ENCODE data around the gene SARM1.

The SARM1 gene

DNA sequence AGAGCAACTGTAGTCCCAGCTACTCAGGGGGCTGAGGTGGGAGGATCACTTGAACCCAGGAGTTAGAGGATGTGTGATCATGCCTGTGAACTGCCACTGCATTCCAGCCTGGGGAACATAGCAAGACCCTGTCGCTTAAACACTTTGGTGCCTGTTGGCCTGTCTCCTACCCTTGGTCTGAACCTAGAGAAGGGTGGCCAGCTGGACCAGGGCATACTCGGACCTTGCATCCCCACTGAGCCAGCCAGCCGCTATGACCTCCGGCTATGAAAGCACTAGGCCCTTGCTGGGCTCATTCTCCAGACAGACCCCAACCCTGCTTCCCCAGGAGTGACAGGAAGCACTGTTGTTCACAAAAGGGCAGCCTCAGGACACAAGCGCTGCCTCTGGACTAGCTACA lies 40.8 kb upstream of the SARM1 start:
- Histone ChIP-seq H3K27ac (replicated peaks; ENCODE audit: low read length) (no peak overlapping the region), H3K79me1 (ENCODE audit: low read depth, low read length) (peaks cover 2% of the 10 kb centered on the region), H3K14ac (ENCODE audit: low read length) (no peak overlapping the region), H2AFZ (ENCODE audit: low read length) (no peak overlapping the region), H2BK15ac (ENCODE audit: low read length) (no peak overlapping the region), H3K4ac (ENCODE audit: low read length) (no peak overlapping the region), H3K4me3 (ENCODE audit: low read length in 2 of 2) (no peak overlapping the region), H2BK120ac (ENCODE audit: low read depth, low read length) (no peak overlapping the region), H3K36me3 (replicated peaks in 1 of 2; ENCODE audit: control insufficient read depth in 2 of 2, insufficient read depth in 2 of 2, low read length in 2 of 2) (peaks cover 27 to 56% of the 10 kb centered on the region in 2 donors), H2BK12ac (ENCODE audit: low read length) (no peak overlapping the region), H4K91ac (ENCODE audit: low read depth, low read length, poor library complexity) (no peak overlapping the region), H3K4me2 (ENCODE audit: insufficient read depth, low read length, poor library complexity, severe bottlenecking) (no peak overlapping the region), H3K18ac (ENCODE audit: low read length) (no peak overlapping the region), H3K9ac (ENCODE audit: low read depth, low read length, poor library complexity) (no peak overlapping the region), H3K23ac (ENCODE audit: low read depth, low read length, poor library complexity) (no peak overlapping the region), H2AK5ac (ENCODE audit: low read depth, low read length) (no peak overlapping the region), H2BK5ac (ENCODE audit: low read length) (no peak overlapping the region), H3K27me3 (ENCODE audit: control insufficient read depth in 3 of 3, insufficient read depth in 3 of 3, low read depth in 1 of 3, low read length in 3 of 3) (no peaks in the 10 kb centered on the region), H3K4me1 (ENCODE audit: control insufficient read depth in 2 of 2, insufficient read depth in 1 of 2, low read depth in 1 of 2, low read length in 2 of 2) (peaks cover 14 to 16% of the 10 kb centered on the region in 2 donors), H3K9me3 (replicated peaks in 1 of 2; ENCODE audit: control insufficient read depth in 2 of 2, insufficient read depth in 1 of 2, low read depth in 1 of 2, low read length in 2 of 2) (no peaks in the 10 kb centered on the region), H4K8ac (ENCODE audit: low read depth, low read length) (no peak overlapping the region)
- WGBS, 2 donors (ENCODE audit: extremely low coverage in 2 of 2, insufficient read length in 2 of 2, insufficient replicate concordance in 1 of 2) = no CpG with 5 or more reads among the region's 5 CpGs
- DNase-seq (ENCODE audit: low spot score) = no peak

DNA sequence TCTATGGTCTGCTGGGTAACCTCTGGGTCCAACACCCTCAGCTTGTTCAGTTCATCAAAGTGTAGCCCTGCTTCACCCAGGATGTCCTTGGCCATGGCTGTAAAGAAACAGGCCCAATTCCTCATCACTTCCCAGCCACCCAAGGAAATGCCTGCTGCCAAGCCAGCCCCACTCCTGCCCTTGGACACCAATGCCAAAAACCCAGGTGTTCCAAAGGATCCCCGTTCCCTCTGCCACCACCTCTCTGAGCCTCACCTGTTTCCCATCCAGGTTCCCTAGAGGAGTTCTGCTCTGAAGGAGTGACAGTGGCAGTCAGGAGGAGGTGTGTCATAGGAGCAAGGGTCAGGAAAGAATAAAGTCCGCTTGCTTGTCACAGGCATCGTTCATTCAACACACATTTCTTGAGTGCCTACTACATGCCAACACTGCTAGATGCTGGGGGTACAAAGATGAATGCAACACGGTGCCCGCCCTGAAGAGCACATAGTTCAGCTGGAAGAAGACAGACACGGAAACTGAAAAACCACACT lies 39.5 kb upstream of the SARM1 start:
- H3K9ac ChIP-seq (ENCODE audit: low read depth, low read length, poor library complexity) = no peak overlapping the region
- H2BK5ac ChIP-seq (ENCODE audit: low read length) = no peak overlapping the region
- H3K9me3 ChIP-seq (replicated peaks in 1 of 2; ENCODE audit: control insufficient read depth in 2 of 2, insufficient read depth in 1 of 2, low read depth in 1 of 2, low read length in 2 of 2) = no peaks in the 10 kb centered on the region
- H3K79me1 ChIP-seq (ENCODE audit: low read depth, low read length) = peaks cover 5% of the 10 kb centered on the region
- no peak overlapping the region for H4K91ac ChIP-seq (ENCODE audit: low read depth, low read length, poor library complexity)
- H3K18ac ChIP-seq (ENCODE audit: low read length) = no peak overlapping the region
- no peak overlapping the region for H2BK12ac ChIP-seq (ENCODE audit: low read length)
- H3K27me3 ChIP-seq (ENCODE audit: control insufficient read depth in 3 of 3, insufficient read depth in 3 of 3, low read depth in 1 of 3, low read length in 3 of 3) = no peaks in the 10 kb centered on the region
- H2BK120ac ChIP-seq (ENCODE audit: low read depth, low read length) = no peak overlapping the region
- H3K27ac ChIP-seq (replicated peaks; ENCODE audit: low read length) = no peak overlapping the region
- no peak overlapping the region for H2AK5ac ChIP-seq (ENCODE audit: low read depth, low read length)
- no peak overlapping the region for H3K14ac ChIP-seq (ENCODE audit: low read length)
- no peak overlapping the region for H3K4me3 ChIP-seq (ENCODE audit: low read length in 2 of 2)
- DNase-seq (ENCODE audit: low spot score) = no peak
- WGBS, 2 donors (ENCODE audit: extremely low coverage in 2 of 2, insufficient read length in 2 of 2, insufficient replicate concordance in 1 of 2) = no CpG with 5 or more reads among the region's 6 CpGs
- no peak overlapping the region for H3K4me2 ChIP-seq (ENCODE audit: insufficient read depth, low read length, poor library complexity, severe bottlenecking)
- no peak overlapping the region for H2AFZ ChIP-seq (ENCODE audit: low read length)
- H3K4ac ChIP-seq (ENCODE audit: low read length) = no peak overlapping the region
- no peak overlapping the region for H4K8ac ChIP-seq (ENCODE audit: low read depth, low read length)
- peaks cover 17 to 43% of the 10 kb centered on the region in 2 donors for H3K36me3 ChIP-seq (replicated peaks in 1 of 2; ENCODE audit: control insufficient read depth in 2 of 2, insufficient read depth in 2 of 2, low read length in 2 of 2)
- H2BK15ac ChIP-seq (ENCODE audit: low read length) = no peak overlapping the region
- H3K4me1 ChIP-seq (ENCODE audit: control insufficient read depth in 2 of 2, insufficient read depth in 1 of 2, low read depth in 1 of 2, low read length in 2 of 2) = peaks cover 16 to 17% of the 10 kb centered on the region in 2 donors
- H3K23ac ChIP-seq (ENCODE audit: low read depth, low read length, poor library complexity) = no peak overlapping the region

DNA sequence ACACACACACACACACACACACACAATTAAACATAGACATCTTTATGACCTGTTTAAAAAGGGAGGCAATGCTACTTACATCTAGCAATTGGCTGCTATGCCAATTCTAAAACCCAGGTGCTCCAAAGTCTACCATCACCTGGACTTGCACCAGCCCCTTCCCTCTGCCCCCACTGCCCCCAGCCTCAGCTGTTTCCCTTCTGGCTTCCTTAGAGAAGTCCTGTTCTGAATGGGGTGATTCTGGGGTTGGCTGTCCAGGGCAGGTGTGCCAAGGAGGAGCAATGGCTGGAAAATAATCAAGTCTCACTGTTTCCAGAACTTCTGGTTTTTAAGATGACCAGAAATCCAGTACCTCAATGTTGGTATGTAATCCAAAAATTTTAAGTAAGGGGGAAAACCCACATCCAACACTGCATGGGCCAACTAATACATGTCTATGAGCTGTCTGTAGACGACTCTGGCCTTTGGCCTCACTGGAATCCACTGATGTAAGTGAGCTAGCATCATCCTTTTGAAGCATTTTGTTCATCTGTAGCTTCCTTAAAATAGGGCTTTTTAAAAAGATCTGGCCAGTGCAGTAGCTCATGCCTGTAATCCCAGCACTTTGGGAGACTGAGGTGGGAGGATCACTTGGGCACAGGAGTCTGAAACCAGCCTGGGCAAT lies 38.3 kb upstream of the SARM1 start:
- no peak overlapping the region for H3K27ac ChIP-seq (replicated peaks; ENCODE audit: low read length)

DNA sequence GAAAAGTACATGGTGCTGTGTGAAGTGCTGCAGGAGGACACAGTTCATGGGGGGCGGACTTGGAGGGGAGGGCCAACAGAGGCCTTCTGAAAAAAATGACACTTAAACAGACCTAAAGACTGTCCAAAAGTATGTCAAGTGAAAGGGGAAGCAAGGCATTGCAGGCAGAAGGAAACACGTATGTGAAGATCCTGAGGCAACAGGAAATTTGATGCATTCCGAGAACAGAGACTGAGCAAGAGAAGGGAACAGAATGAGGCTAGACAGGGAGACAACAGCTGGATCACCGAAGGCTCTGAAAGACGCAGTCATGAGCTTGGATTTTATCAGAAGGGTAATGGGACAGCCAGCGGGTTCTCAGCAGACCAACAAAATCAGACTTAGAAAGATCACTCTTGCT lies 37.3 kb upstream of the SARM1 start:
- Histone ChIP-seq H3K9ac (ENCODE audit: low read depth, low read length, poor library complexity) (no peak overlapping the region), H3K4me3 (ENCODE audit: low read length in 2 of 2) (peak overlapping the region in 1 of 2 donors; percentile 75), H2BK5ac (ENCODE audit: low read length) (no peak overlapping the region), H3K14ac (ENCODE audit: low read length) (no peak overlapping the region), H3K4me1 (ENCODE audit: control insufficient read depth in 2 of 2, insufficient read depth in 1 of 2, low read depth in 1 of 2, low read length in 2 of 2) (peaks cover 8 to 12% of the 10 kb centered on the region in 2 donors), H3K4me2 (ENCODE audit: insufficient read depth, low read length, poor library complexity, severe bottlenecking) (peak overlapping the region; percentile 74), H3K79me1 (ENCODE audit: low read depth, low read length) (peaks cover 7% of the 10 kb centered on the region), H2AK5ac (ENCODE audit: low read depth, low read length) (no peak overlapping the region), H3K9me3 (replicated peaks in 1 of 2; ENCODE audit: control insufficient read depth in 2 of 2, insufficient read depth in 1 of 2, low read depth in 1 of 2, low read length in 2 of 2) (no peaks in the 10 kb centered on the region), H3K23ac (ENCODE audit: low read depth, low read length, poor library complexity) (no peak overlapping the region), H4K91ac (ENCODE audit: low read depth, low read length, poor library complexity) (no peak overlapping the region), H2BK12ac (ENCODE audit: low read length) (no peak overlapping the region), H3K4ac (ENCODE audit: low read length) (no peak overlapping the region), H3K27ac (replicated peaks; ENCODE audit: low read length) (no peak overlapping the region), H3K27me3 (ENCODE audit: control insufficient read depth in 3 of 3, insufficient read depth in 3 of 3, low read depth in 1 of 3, low read length in 3 of 3) (no peaks in the 10 kb centered on the region), H3K18ac (ENCODE audit: low read length) (no peak overlapping the region), H2AFZ (ENCODE audit: low read length) (no peak overlapping the region), H2BK120ac (ENCODE audit: low read depth, low read length) (no peak overlapping the region), H4K8ac (ENCODE audit: low read depth, low read length) (no peak overlapping the region), H3K36me3 (replicated peaks in 1 of 2; ENCODE audit: control insufficient read depth in 2 of 2, insufficient read depth in 2 of 2, low read length in 2 of 2) (peaks cover 10 to 28% of the 10 kb centered on the region in 2 donors), H2BK15ac (ENCODE audit: low read length) (no peak overlapping the region)
- DNase-seq (ENCODE audit: low spot score) = no peak
- no CpG with 5 or more reads among the region's 6 CpGs for WGBS, 2 donors (ENCODE audit: extremely low coverage in 2 of 2, insufficient read length in 2 of 2, insufficient replicate concordance in 1 of 2)

More for the DNA sequence above, 38.3 kb upstream of the SARM1 start:
- H3K4me3 ChIP-seq (ENCODE audit: low read length in 2 of 2) = no peak overlapping the region
- no peak overlapping the region for H3K23ac ChIP-seq (ENCODE audit: low read depth, low read length, poor library complexity)
- no peaks in the 10 kb centered on the region for H3K27me3 ChIP-seq (ENCODE audit: control insufficient read depth in 3 of 3, insufficient read depth in 3 of 3, low read depth in 1 of 3, low read length in 3 of 3)
- peaks cover 10 to 32% of the 10 kb centered on the region in 2 donors for H3K36me3 ChIP-seq (replicated peaks in 1 of 2; ENCODE audit: control insufficient read depth in 2 of 2, insufficient read depth in 2 of 2, low read length in 2 of 2)
- no peak overlapping the region for H3K18ac ChIP-seq (ENCODE audit: low read length)
- H2AFZ ChIP-seq (ENCODE audit: low read length) = no peak overlapping the region
- H4K8ac ChIP-seq (ENCODE audit: low read depth, low read length) = no peak overlapping the region
- no peak overlapping the region for H3K4me2 ChIP-seq (ENCODE audit: insufficient read depth, low read length, poor library complexity, severe bottlenecking)
- H4K91ac ChIP-seq (ENCODE audit: low read depth, low read length, poor library complexity) = no peak overlapping the region
- DNase-seq (ENCODE audit: low spot score) = no peak
- no CpG with 5 or more reads among the region's 1 CpG for WGBS, 2 donors (ENCODE audit: extremely low coverage in 2 of 2, insufficient read length in 2 of 2, insufficient replicate concordance in 1 of 2)
- no peak overlapping the region for H3K9ac ChIP-seq (ENCODE audit: low read depth, low read length, poor library complexity)
- H3K14ac ChIP-seq (ENCODE audit: low read length) = no peak overlapping the region
- H2BK12ac ChIP-seq (ENCODE audit: low read length) = no peak overlapping the region
- H3K9me3 ChIP-seq (replicated peaks in 1 of 2; ENCODE audit: control insufficient read depth in 2 of 2, insufficient read depth in 1 of 2, low read depth in 1 of 2, low read length in 2 of 2) = no peaks in the 10 kb centered on the region
- H3K4me1 ChIP-seq (ENCODE audit: control insufficient read depth in 2 of 2, insufficient read depth in 1 of 2, low read depth in 1 of 2, low read length in 2 of 2) = peaks cover 9 to 13% of the 10 kb centered on the region in 2 donors
- H2AK5ac ChIP-seq (ENCODE audit: low read depth, low read length) = no peak overlapping the region
- no peak overlapping the region for H2BK15ac ChIP-seq (ENCODE audit: low read length)
- H2BK120ac ChIP-seq (ENCODE audit: low read depth, low read length) = no peak overlapping the region
- peaks cover 5% of the 10 kb centered on the region for H3K79me1 ChIP-seq (ENCODE audit: low read depth, low read length)
- H3K4ac ChIP-seq (ENCODE audit: low read length) = no peak overlapping the region
- no peak overlapping the region for H2BK5ac ChIP-seq (ENCODE audit: low read length)

Data from neuronal stem cell (in vitro differentiated cells).